NB4 (cell line): Measurements from ENCODE around the gene MYO6.

Source experiments
- POLR2A ChIP-seq: IDR thresholded peaks from 2 replicates; pipeline ENCODE4 v1.6.1; 2011; ENCODE audit warnings: mild to moderate bottlenecking; ENCODE audit not compliant: insufficient read length; ENCODE audit errors: extremely low read depth
- TF ChIP-seq, protein P1 (sequence below): IDR thresholded peaks from one replicate; pipeline ENCODE4 v1.5.1; 2012; ENCODE audit warnings: low read depth, low read length

DNA sequence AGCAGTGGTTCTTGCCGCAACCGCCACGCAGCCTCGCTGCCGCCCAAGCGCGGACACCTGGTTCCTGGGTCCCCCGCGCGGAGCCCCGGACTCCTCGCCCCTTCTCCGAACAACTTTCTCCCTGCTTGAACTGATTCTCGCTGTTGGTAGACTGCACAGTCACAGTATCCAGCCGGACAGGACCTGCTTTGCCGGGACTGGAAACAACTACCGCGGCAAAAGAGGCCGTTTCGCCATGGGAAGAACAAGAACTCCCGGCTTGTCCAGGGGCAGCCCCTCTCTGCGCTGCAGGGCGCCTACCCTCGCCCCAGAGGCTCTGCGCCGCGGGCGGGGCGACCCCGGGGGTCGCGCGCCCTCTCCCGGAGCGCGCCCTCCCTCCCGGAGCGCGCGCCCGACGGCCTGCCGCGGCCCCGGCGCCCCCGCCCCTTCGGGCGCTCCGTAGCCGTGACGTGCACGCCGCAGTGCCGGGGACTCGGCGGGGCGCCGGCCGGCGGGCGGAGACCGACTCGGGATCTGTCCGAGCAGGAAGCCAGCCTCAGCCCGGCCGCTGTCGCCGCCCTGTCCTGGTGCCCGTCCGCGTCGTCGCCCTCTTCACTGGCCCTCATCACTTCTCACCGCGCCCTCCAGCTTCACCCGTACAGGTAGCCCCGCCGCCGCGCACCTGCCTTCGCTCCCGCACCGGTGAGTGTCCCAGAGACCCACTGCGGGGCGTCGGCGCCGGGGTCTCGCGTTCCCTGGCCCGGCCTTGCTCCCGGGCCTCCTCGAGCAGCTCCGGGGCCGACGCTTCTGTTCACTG lies at the start of gene MYO6:
- TF ChIP-seq, protein P1, sequence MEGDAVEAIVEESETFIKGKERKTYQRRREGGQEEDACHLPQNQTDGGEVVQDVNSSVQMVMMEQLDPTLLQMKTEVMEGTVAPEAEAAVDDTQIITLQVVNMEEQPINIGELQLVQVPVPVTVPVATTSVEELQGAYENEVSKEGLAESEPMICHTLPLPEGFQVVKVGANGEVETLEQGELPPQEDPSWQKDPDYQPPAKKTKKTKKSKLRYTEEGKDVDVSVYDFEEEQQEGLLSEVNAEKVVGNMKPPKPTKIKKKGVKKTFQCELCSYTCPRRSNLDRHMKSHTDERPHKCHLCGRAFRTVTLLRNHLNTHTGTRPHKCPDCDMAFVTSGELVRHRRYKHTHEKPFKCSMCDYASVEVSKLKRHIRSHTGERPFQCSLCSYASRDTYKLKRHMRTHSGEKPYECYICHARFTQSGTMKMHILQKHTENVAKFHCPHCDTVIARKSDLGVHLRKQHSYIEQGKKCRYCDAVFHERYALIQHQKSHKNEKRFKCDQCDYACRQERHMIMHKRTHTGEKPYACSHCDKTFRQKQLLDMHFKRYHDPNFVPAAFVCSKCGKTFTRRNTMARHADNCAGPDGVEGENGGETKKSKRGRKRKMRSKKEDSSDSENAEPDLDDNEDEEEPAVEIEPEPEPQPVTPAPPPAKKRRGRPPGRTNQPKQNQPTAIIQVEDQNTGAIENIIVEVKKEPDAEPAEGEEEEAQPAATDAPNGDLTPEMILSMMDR: no peak
- no peak for TF ChIP-seq POLR2A
